ENCODE results near the gene ZNRF2.

ZNRF2 gene

DNA sequence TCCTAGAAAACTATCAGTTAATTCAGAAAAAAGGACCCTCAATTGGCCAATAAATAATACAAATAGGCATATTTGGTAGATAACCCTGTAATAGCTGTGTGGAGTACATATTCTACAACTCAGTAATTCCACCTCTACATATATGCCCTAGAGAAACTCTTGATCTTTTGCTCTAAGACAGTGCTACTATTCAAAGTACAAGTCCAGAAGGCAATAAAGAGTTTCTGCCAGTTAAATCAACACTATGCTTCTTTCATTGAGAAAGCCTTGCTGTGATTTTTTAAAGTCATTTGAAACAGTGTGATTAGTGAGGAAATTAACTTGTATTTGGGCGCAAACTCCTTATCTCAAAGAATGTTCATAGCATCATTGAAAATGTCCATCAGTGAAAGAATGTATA, 75.6 kb downstream of the ZNRF2 start:
- TF ChIP-seq, protein P1, sequence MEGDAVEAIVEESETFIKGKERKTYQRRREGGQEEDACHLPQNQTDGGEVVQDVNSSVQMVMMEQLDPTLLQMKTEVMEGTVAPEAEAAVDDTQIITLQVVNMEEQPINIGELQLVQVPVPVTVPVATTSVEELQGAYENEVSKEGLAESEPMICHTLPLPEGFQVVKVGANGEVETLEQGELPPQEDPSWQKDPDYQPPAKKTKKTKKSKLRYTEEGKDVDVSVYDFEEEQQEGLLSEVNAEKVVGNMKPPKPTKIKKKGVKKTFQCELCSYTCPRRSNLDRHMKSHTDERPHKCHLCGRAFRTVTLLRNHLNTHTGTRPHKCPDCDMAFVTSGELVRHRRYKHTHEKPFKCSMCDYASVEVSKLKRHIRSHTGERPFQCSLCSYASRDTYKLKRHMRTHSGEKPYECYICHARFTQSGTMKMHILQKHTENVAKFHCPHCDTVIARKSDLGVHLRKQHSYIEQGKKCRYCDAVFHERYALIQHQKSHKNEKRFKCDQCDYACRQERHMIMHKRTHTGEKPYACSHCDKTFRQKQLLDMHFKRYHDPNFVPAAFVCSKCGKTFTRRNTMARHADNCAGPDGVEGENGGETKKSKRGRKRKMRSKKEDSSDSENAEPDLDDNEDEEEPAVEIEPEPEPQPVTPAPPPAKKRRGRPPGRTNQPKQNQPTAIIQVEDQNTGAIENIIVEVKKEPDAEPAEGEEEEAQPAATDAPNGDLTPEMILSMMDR (IDR thresholded peaks at IDR 0.05; ENCODE audit: control insufficient read depth, insufficient read depth, low read depth, low read length, missing control alignments), result no peak
- H3K4me3 ChIP-seq (ENCODE audit: control insufficient read depth, low read depth, low read length), result no peak overlapping the region
- no peak for DNase-seq (ENCODE audit: low read depth)

DNA sequence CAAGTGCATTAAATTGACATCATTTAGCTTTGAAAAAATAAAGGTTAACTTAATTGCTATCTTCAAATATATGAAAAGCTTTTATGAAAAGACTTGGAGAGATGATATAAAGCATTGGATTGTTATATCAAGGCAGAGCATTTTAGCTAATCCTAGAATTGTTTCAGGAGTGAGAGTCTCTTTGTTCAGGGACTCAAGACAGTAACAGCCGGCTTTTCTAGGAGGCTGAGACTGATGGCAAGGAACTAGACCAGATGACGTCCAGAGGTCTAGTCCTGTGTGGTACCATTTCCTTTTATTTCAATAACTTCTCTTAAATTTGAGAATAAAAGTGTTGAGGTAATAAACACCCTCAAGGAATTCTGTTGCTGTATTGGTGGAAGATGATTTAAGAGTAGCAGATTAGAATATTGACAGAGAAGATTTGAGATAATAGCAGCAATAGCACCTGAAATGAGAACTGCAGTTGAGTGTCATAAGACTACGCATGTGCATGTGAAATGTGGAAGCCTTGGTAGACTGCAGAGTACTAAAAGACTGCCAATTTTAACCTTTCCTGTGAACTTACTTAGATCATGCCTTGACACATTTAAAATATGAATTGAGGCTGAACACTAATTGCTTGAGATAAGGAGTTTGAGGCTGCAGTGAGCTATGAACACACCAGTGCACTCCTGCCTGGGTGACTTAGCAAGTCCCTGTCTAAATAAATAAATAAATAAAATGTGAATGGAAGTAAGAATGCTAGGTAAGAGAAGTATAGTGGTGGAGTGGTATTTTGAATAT, 79.6 kb downstream of the ZNRF2 start:
- TF ChIP-seq, protein P1 (IDR thresholded peaks at IDR 0.05; ENCODE audit: control insufficient read depth, insufficient read depth, low read depth, low read length, missing control alignments), result no peak
- DNase-seq (ENCODE audit: low read depth), result no peak
- no peak overlapping the region for H3K4me3 ChIP-seq (ENCODE audit: control insufficient read depth, low read depth, low read length)

DNA sequence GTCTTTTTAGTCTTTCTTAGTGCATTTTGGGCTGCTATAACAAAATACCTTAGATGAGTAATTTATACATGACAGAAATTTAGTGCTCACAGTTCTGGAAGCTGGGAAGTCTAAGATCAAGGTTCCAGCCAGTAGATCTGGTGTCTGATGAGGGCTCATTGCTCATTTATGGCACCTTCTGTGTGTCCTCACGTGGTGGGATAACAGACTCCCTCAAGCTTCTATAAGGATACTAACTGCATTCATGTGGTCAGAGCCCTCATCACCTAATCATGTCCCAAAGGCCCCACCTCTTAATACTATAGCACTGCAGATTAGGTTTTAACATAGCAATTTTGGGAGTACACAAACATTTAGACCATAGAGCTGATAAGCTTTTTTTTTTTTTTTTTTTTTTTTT, 80.4 kb downstream of the ZNRF2 start:
- no peak for DNase-seq (ENCODE audit: low read depth)

DNA sequence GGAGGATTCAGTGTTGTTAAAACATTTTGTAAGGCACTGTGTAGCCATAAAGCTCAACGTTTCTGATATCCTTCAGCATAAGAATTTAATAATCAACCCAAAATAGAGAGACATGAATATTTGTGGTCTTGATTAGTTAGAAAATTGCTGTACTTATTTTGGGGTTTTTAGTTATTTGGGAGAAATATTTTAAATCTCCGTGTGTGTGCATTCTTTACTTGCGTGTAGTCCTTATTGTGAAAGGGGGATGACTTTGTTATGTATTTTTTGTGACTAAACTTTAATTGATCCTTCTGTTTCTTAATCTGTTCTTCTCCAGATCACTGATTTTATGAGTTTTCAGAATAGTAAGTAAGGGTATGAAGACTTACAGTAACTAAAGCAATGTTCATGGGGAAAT, 81.2 kb downstream of the ZNRF2 start:
- no peak for DNase-seq (ENCODE audit: low read depth)
- H3K4me3 ChIP-seq (ENCODE audit: control insufficient read depth, low read depth, low read length), result no peak overlapping the region
- TF ChIP-seq, protein P1 (IDR thresholded peaks at IDR 0.05; ENCODE audit: control insufficient read depth, insufficient read depth, low read depth, low read length, missing control alignments), result no peak

More for the DNA sequence above, 80.4 kb downstream of the ZNRF2 start:
- H3K4me3 ChIP-seq (ENCODE audit: control insufficient read depth, low read depth, low read length), result no peak overlapping the region
- TF ChIP-seq, protein P1 (IDR thresholded peaks at IDR 0.05; ENCODE audit: control insufficient read depth, insufficient read depth, low read depth, low read length, missing control alignments), result no peak

DNA sequence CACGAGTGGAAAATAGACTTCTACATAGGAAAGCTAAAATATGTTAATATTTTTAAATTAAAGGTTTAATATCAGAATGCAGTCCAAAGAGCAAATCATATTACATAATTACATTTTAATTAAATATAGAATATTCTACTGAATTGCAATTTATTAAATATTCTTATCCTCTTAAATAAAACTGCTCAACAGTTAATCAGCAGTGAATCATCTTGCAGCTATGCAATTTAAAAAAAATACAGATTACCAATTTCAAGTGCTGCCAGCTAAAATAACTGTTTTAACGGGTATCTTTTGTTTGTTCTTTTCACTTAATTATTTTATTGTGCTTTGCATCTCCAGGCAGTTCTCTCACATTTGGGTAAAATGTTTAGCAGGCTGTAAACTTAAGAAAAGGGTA, 82.2 kb downstream of the ZNRF2 start:
- H3K4me3 ChIP-seq (ENCODE audit: control insufficient read depth, low read depth, low read length), result no peak overlapping the region
- TF ChIP-seq, protein P1 (IDR thresholded peaks at IDR 0.05; ENCODE audit: control insufficient read depth, insufficient read depth, low read depth, low read length, missing control alignments), result no peak
- no peak for DNase-seq (ENCODE audit: low read depth)

DNA sequence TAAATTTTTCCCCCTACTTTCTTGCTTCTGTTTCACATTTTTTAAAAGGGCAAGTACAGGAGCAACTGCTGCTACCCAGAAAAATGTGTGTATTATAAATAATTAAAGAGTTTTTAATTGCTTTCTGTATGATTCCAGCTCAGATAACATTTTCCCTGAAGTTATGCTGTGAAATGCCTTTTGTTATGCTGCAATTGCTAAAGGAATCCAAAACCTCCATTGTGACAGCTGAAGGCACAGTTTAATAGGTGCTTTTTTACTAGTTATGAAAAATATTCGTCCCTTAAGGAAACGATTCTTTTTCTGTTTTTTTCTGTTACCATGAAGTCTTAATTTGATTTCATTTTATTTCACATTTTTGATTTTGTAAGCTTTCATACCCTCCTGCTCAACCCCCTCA, 83.2 kb downstream of the ZNRF2 start:
- no peak for DNase-seq (ENCODE audit: low read depth)
- H3K4me3 ChIP-seq (ENCODE audit: control insufficient read depth, low read depth, low read length), result no peak overlapping the region
- TF ChIP-seq, protein P1 (IDR thresholded peaks at IDR 0.05; ENCODE audit: control insufficient read depth, insufficient read depth, low read depth, low read length, missing control alignments), result no peak

Data from AG09309 (cell line).